GM23338 (cell line): ENCODE data around the gene LY86. TPM values are rescaled to one million over a fixed set of nuclear protein-coding genes. Genes with fewer than 3 reads are reported as not detected.

Experiments
- ATAC-seq: fragments of 200-7000 bp; cut with Tn5 transposase; 3 replicates; pipeline ENCODE4 v1.9.1; 2020
- DNase-seq: peaks from one replicate; pipeline ENCODE4 v3.0.0-alpha.2; 2015; ENCODE audit warnings: low spot score
- H2AFZ ChIP-seq: fragments of 200-600 bp; sonication (generic); 2 replicates; pipeline ENCODE4 v1.8.0; 2016; ENCODE audit warnings: antibody characterized with exemption, mild to moderate bottlenecking, moderate library complexity
- H3F3A ChIP-seq: fragments of 200-600 bp; sonication (generic); replicated peaks from 2 replicates; pipeline ENCODE4 v1.8.0; 2017; ENCODE audit warnings: antibody characterized with exemption, mixed run types, low read depth
- H3K27ac ChIP-seq: fragments of 200-600 bp; sonication (generic); 2 replicates; pipeline ENCODE4 v1.6.1; 2016; ENCODE audit warnings: low read depth
- H3K27me3 ChIP-seq: fragments of 200-600 bp; sonication (generic); 2 replicates; pipeline ENCODE4 v1.8.0; 2016; ENCODE audit warnings: mild to moderate bottlenecking, mixed run types, moderate library complexity; ENCODE audit not compliant: insufficient read depth
- H3K36me3 ChIP-seq: fragments of 200-600 bp; sonication (generic); 2 replicates; pipeline ENCODE4 v1.8.0; 2016; ENCODE audit warnings: mild to moderate bottlenecking; ENCODE audit not compliant: insufficient read depth
- H3K4me1 ChIP-seq: fragments of 200-600 bp; sonication (generic); 2 replicates; pipeline ENCODE4 v1.8.0; 2016; ENCODE audit warnings: mild to moderate bottlenecking, moderate library complexity; ENCODE audit not compliant: insufficient read depth
- H3K4me2 ChIP-seq: fragments of 200-600 bp; sonication (generic); 2 replicates; pipeline ENCODE4 v1.7.1; 2017; ENCODE audit warnings: mixed run types
- H3K4me3 ChIP-seq: fragments of 200-600 bp; sonication (generic); 2 replicates; pipeline ENCODE4 v1.6.1; 2016; ENCODE audit warnings: mixed run types
- H3K79me2 ChIP-seq: fragments of 200-600 bp; sonication (generic); replicated peaks from 2 replicates; pipeline ENCODE4 v1.8.0; 2017; ENCODE audit warnings: mild to moderate bottlenecking; ENCODE audit not compliant: insufficient read depth
- H3K9me2 ChIP-seq: fragments of 200-600 bp; sonication (generic); 2 replicates; pipeline ENCODE4 v1.8.0; 2017; ENCODE audit not compliant: insufficient read depth
- H4K20me1 ChIP-seq: fragments of 200-600 bp; sonication (generic); replicated peaks from 2 replicates; pipeline ENCODE4 v1.8.0; 2017; ENCODE audit warnings: mild to moderate bottlenecking; ENCODE audit not compliant: insufficient read depth
- H3K27ac Mint-ChIP-seq: 2 replicates; pipeline ENCODE4 v1.8.0; 2020; ENCODE audit warnings: inconsistent platforms, mild to moderate bottlenecking, moderate library complexity, mixed read lengths
- H3K27me3 Mint-ChIP-seq: 3 replicates; pipeline ENCODE4 v1.8.0; 2022; ENCODE audit warnings: low read depth, mild to moderate bottlenecking, moderate library complexity, mixed read lengths, inconsistent platforms; ENCODE audit not compliant: insufficient read depth, poor library complexity
- H3K36me3 Mint-ChIP-seq: 3 replicates; pipeline ENCODE4 v1.8.0; 2021; ENCODE audit warnings: low read depth, mild to moderate bottlenecking, inconsistent platforms, moderate library complexity, mixed read lengths
- H3K4me1 Mint-ChIP-seq: 3 replicates; pipeline ENCODE4 v1.8.0; 2020; ENCODE audit warnings: mild to moderate bottlenecking, inconsistent platforms, mixed read lengths
- H3K4me3 Mint-ChIP-seq: 3 replicates; pipeline ENCODE4 v1.8.0; 2021; ENCODE audit warnings: moderate library complexity, mild to moderate bottlenecking, inconsistent platforms, mixed read lengths
- H3K9me3 Mint-ChIP-seq: 3 replicates; pipeline ENCODE4 v1.8.0; 2020; ENCODE audit warnings: moderate library complexity, mild to moderate bottlenecking, inconsistent platforms, mixed read lengths
- JUNB ChIP-seq: IDR thresholded peaks from one replicate; pipeline ENCODE4 v1.6.1; 2016; ENCODE audit warnings: antibody characterized with exemption; ENCODE audit not compliant: unreplicated experiment
- POLR2AphosphoS5 ChIP-seq: IDR thresholded peaks from 2 replicates; pipeline ENCODE4 v1.6.1; 2016; ENCODE audit warnings: antibody characterized with exemption, low read depth
- STAT1 ChIP-seq: IDR thresholded peaks from one replicate; pipeline ENCODE4 v1.6.1; 2016; ENCODE audit warnings: antibody characterized with exemption; ENCODE audit not compliant: unreplicated experiment
- ZNF114 ChIP-seq: fragments of 250-450 bp; sonication (Bioruptor Pico); IDR thresholded peaks from 2 replicates; pipeline ENCODE4 v1.5.0; 2020; ENCODE audit warnings: mild to moderate bottlenecking, moderate library complexity
- ZNF331 ChIP-seq: fragments of 250-450 bp; sonication (Bioruptor Pico); IDR thresholded peaks from 2 replicates; pipeline ENCODE4 v1.5.0; 2020; ENCODE audit warnings: low read depth, mild to moderate bottlenecking, moderate library complexity
- ZNF462 ChIP-seq: fragments of 250-450 bp; sonication (Bioruptor Pico); IDR thresholded peaks from 2 replicates; pipeline ENCODE4 v1.5.0; 2020; ENCODE audit warnings: mild to moderate bottlenecking, moderate library complexity
- polyA plus RNA-seq: library from polyadenylated mRNA; unstranded; fragments of >200 nt; fragmentation: Nextera tagmentation; extraction: Ambion mirVana; gene quantifications from 2 replicates; pipeline ENCODE4 v1.2.1, GENCODE V29; 2016
- total RNA-seq: library from RNA; depleted of rRNA; stranded (reverse); fragments of >200 nt; shearing (Covaris generic); gene quantifications from 2 replicates; pipeline ENCODE4 v1.2.3, GENCODE V29; 2014
- TF ChIP-seq, protein P1 (sequence below), 2 experiments: fragments of 200-600 bp in 1 of 2; sonication (generic) in 1 of 2; conservative IDR thresholded peaks; 2 replicates each; pipeline versions ENCODE4 v1.5.1 to v1.6.1; 2016 to 2017; ENCODE audit warnings: antibody characterized with exemption in 2 of 2, low read depth in 2 of 2, mild to moderate bottlenecking in 2 of 2, moderate library complexity in 1 of 2
- TF ChIP-seq, protein P2 (sequence below): IDR thresholded peaks from one replicate; pipeline ENCODE4 v1.6.1; 2018; ENCODE audit warnings: antibody characterized with exemption; ENCODE audit not compliant: unreplicated experiment

Gene LY86
- total and polyA plus RNA-seq, 2 experiments from 2014 or later, result 0.29 TPM; not detected in 1

DNA sequence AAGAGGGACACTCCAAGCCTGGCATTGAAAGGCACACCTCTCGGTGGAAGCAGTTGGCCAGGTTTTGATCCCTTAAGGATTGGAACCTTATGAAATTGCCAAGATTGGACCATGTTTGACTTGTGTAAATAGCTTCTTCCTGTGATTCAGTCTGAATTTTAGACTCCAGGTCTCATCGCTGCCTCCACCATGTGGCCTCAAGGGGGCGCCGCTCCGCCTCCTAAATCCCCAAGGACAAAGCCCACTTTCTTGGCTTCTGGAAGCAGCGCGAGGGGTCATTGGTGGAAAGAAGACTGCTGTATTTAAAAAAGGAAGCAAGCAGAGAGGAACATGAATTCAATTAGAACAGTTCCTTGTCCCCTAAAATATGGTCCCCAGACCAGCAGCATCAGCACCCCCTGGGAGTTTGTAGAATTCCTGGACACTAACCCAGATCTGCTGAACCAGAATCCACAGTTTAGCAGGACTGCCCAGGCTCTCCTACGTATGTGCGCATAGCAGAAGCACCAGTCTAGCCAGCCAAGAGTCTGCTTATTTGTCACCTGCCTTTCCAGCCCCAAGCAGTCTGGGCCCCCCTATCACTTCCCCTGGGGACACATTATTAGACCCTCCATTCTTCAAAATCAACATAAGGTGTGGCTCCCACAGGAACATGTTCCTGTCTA lies 108.5 kb downstream of the LY86 start:
- peak overlapping the region; percentile 16; the same call in 1 of the 2 replicates for H2AFZ ChIP-seq
- Mint-ChIP-seq H3K9me3 (no peaks in the 10 kb centered on the region), H3K4me3 (no peak overlapping the region), H3K4me1 (peaks cover 40% of the 10 kb centered on the region), H3K36me3 (no peaks in the 10 kb centered on the region), H3K27ac (no peak overlapping the region), H3K27me3 (peaks cover 21% of the 10 kb centered on the region)
- no peaks in the 10 kb centered on the region for H3K36me3 ChIP-seq
- 0 out of 2 replicates have a peak, but pooled peaks cover 8% of the 10 kb centered on the region for H3F3A ChIP-seq
- H3K4me1 ChIP-seq, result peaks cover 33% of the 10 kb centered on the region
- DNase-seq (peak; percentile 91), ATAC-seq (peak; percentile 30)
- H3K9me2 ChIP-seq, result peaks cover 11% of the 10 kb centered on the region
- H3K79me2 ChIP-seq, result no peaks in the 10 kb centered on the region
- no peak overlapping the region for H3K27ac ChIP-seq
- no peaks in the 10 kb centered on the region for H4K20me1 ChIP-seq
- H3K4me2 ChIP-seq, result no peak overlapping the region
- no peak overlapping the region for H3K4me3 ChIP-seq
- no peaks in the 10 kb centered on the region for H3K27me3 ChIP-seq
- TF ChIP-seq, protein P1, sequence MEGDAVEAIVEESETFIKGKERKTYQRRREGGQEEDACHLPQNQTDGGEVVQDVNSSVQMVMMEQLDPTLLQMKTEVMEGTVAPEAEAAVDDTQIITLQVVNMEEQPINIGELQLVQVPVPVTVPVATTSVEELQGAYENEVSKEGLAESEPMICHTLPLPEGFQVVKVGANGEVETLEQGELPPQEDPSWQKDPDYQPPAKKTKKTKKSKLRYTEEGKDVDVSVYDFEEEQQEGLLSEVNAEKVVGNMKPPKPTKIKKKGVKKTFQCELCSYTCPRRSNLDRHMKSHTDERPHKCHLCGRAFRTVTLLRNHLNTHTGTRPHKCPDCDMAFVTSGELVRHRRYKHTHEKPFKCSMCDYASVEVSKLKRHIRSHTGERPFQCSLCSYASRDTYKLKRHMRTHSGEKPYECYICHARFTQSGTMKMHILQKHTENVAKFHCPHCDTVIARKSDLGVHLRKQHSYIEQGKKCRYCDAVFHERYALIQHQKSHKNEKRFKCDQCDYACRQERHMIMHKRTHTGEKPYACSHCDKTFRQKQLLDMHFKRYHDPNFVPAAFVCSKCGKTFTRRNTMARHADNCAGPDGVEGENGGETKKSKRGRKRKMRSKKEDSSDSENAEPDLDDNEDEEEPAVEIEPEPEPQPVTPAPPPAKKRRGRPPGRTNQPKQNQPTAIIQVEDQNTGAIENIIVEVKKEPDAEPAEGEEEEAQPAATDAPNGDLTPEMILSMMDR (conservative IDR thresholded peaks at IDR 0.05; ENCODE audit: low read depth in 2 of 2), result peak; percentile 92 to 98
- TF ChIP-seq JUNB, result no peak

DNA sequence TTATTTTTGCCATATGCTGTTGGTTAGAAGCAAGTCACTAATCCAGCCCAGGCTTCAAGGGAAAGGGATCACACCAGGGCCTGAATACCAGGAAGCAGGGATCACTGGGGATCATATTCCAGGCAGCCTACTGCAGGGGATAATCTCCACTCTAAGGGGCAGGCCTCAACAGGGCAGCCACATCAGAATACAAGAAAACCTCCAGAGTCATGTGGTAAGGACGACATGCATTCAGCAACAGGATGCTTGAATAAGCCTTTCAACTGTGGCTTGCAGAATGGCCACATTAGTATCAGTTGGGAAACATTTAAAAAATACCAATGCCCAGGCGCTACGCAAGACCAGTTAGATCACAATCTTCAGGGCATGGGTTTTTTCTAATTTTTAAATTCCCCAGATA lies 109.1 kb downstream of the LY86 start:
- Histone ChIP-seq H2AFZ (peak overlapping the region; percentile 16; the same call in 1 of the 2 replicates), H3K79me2 (no peaks in the 10 kb centered on the region), H3K36me3 (no peaks in the 10 kb centered on the region), H3K4me2 (no peak overlapping the region), H3K4me3 (no peak overlapping the region), H4K20me1 (no peaks in the 10 kb centered on the region), H3K27ac (no peak overlapping the region), H3K4me1 (peaks cover 33% of the 10 kb centered on the region), H3K27me3 (no peaks in the 10 kb centered on the region), H3F3A (0 out of 2 replicates have a peak, but pooled peaks cover 8% of the 10 kb centered on the region), H3K9me2 (peaks cover 11% of the 10 kb centered on the region)
- ATAC-seq (no peak), DNase-seq (no peak)
- H3K36me3 Mint-ChIP-seq, result no peaks in the 10 kb centered on the region
- no peak overlapping the region for H3K4me3 Mint-ChIP-seq
- peaks cover 40% of the 10 kb centered on the region for H3K4me1 Mint-ChIP-seq
- H3K9me3 Mint-ChIP-seq, result no peaks in the 10 kb centered on the region
- H3K27ac Mint-ChIP-seq, result peak overlapping the region; percentile 55; the same call in 1 of the 2 replicates
- H3K27me3 Mint-ChIP-seq, result peaks cover 21% of the 10 kb centered on the region
- TF ChIP-seq ZNF331 (CRISPR knock-in tag) (no peak), ZNF114 (no peak), ZNF462 (CRISPR knock-in tag) (no peak), POLR2AphosphoS5 (no peak), STAT1 (no peak)
- TF ChIP-seq, protein P2, sequence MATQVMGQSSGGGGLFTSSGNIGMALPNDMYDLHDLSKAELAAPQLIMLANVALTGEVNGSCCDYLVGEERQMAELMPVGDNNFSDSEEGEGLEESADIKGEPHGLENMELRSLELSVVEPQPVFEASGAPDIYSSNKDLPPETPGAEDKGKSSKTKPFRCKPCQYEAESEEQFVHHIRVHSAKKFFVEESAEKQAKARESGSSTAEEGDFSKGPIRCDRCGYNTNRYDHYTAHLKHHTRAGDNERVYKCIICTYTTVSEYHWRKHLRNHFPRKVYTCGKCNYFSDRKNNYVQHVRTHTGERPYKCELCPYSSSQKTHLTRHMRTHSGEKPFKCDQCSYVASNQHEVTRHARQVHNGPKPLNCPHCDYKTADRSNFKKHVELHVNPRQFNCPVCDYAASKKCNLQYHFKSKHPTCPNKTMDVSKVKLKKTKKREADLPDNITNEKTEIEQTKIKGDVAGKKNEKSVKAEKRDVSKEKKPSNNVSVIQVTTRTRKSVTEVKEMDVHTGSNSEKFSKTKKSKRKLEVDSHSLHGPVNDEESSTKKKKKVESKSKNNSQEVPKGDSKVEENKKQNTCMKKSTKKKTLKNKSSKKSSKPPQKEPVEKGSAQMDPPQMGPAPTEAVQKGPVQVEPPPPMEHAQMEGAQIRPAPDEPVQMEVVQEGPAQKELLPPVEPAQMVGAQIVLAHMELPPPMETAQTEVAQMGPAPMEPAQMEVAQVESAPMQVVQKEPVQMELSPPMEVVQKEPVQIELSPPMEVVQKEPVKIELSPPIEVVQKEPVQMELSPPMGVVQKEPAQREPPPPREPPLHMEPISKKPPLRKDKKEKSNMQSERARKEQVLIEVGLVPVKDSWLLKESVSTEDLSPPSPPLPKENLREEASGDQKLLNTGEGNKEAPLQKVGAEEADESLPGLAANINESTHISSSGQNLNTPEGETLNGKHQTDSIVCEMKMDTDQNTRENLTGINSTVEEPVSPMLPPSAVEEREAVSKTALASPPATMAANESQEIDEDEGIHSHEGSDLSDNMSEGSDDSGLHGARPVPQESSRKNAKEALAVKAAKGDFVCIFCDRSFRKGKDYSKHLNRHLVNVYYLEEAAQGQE, result no peak
